Hindlimb muscle (tissue), 1 donor: ENCODE results near the gene IL20RA. TPM values are rescaled to one million over a fixed set of nuclear protein-coding genes. Genes with fewer than 3 reads are reported as not detected.
"Not testable (repeated sequence)": the region's sequence is repeated elsewhere in the genome, so short reads cannot be mapped to it uniquely, and the experiment has no call there.

Experiments used
- DNase-seq: peaks from one replicate; pipeline ENCODE4 v3.0.0-alpha.2; 2013
- polyA plus RNA-seq: library from polyadenylated mRNA; unstranded; fragments of 120-200 nt; gene quantifications from one replicate; pipeline ENCODE4 v1.2.1, GENCODE V29; 2013; ENCODE audit not compliant: insufficient read length

The IL20RA gene
- polyA plus RNA-seq = 40.5 TPM

- DNase-seq = peak; percentile 18
These were observed at the start of gene IL20RA for GRCh38 chr6:137044366-137045221. IL20RA (minus strand) TSS chr6:137044965; CDS start chr6:137044728, 237 bp downstream.

GRCh38 chr6:137093183-137094069, 48.7 kb upstream of the IL20RA start:
- no peak for DNase-seq

- DNase-seq = no peak
These were observed 47.3 kb upstream of the IL20RA start for GRCh38 chr6:137092018-137092417.

- no peak for DNase-seq
These were observed 44.5 kb upstream of the IL20RA start for GRCh38 chr6:137089305-137089704.

GRCh38 chr6:137087902-137088301, 43.1 kb upstream of the IL20RA start:
- no peak for DNase-seq

- no peak for DNase-seq
These were observed 41.3 kb upstream of the IL20RA start for GRCh38 chr6:137086031-137086430.

- no peak for DNase-seq
These were observed 40.3 kb upstream of the IL20RA start for GRCh38 chr6:137084865-137085617.

GRCh38 chr6:137084090-137084489, 39.3 kb upstream of the IL20RA start:
- no peak for DNase-seq

GRCh38 chr6:137081997-137082396, 37.2 kb upstream of the IL20RA start:
- no peak for DNase-seq

- no peak for DNase-seq
These were observed 35.9 kb upstream of the IL20RA start for GRCh38 chr6:137080711-137081110.

GRCh38 chr6:137076277-137077068, 31.7 kb upstream of the IL20RA start:
- peak; percentile 24 for DNase-seq

GRCh38 chr6:137075790-137076189, 31.0 kb upstream of the IL20RA start:
- not testable (repeated sequence) for DNase-seq

GRCh38 chr6:137070303-137070702, 25.5 kb upstream of the IL20RA start:
- no peak for DNase-seq

GRCh38 chr6:137067399-137067798, 22.6 kb upstream of the IL20RA start:
- no peak for DNase-seq

GRCh38 chr6:137058037-137058436, 13.3 kb upstream of the IL20RA start:
- no peak for DNase-seq

GRCh38 chr6:137056121-137056880, 11.5 kb upstream of the IL20RA start:
- no peak for DNase-seq

GRCh38 chr6:137051790-137052472, 7.2 kb upstream of the IL20RA start:
- DNase-seq = no peak

GRCh38 chr6:137049095-137049494, 4.3 kb upstream of the IL20RA start:
- no peak for DNase-seq

- DNase-seq = no peak
These were observed 2.2 kb upstream of the IL20RA start for GRCh38 chr6:137046871-137047412.

GRCh38 chr6:137045222-137045789, 541 bp upstream of the IL20RA start:
- DNase-seq = no peak
